Astrocyte (in vitro differentiated cells and primary cell): ENCODE measurements around the gene RPS2.

Experiments
- CTCF ChIP-seq: IDR thresholded peaks from 2 replicates; pipeline ENCODE4 v1.5.1; 2011; ENCODE audit warnings: low read depth, mild to moderate bottlenecking, inconsistent platforms, low read length, moderate library complexity; ENCODE audit not compliant: insufficient read depth
- EZH2 ChIP-seq: IDR thresholded peaks from 2 replicates; pipeline ENCODE4 v1.6.1; 2012; ENCODE audit warnings: mild to moderate bottlenecking, low read length, inconsistent platforms; ENCODE audit not compliant: insufficient read depth

- no peak for TF ChIP-seq CTCF
- TF ChIP-seq EZH2 = no peak
These were observed 12.6 kb upstream of the RPS2 start for GRCh38 chr16:1976951-1977874.
